NB4 (cell line): ENCODE data around the gene XPOT.

Experiments used
- DNase-seq: peaks from one replicate; pipeline ENCODE4 v3.0.0; 2010; ENCODE audit warnings: low read depth
- H3K4me3 ChIP-seq: one replicate; pipeline ENCODE4 v1.5.1; 2011; ENCODE audit warnings: mild to moderate bottlenecking, low read depth, low read length, moderate library complexity
- CTCF ChIP-seq: IDR thresholded peaks from one replicate; pipeline ENCODE4 v1.5.1; 2012; ENCODE audit warnings: low read depth, low read length
- MAX ChIP-seq: IDR thresholded peaks from 2 replicates; pipeline ENCODE4 v1.6.1; 2011; ENCODE audit warnings: low read depth, low read length
- MYC ChIP-seq: IDR thresholded peaks from 2 replicates; pipeline ENCODE4 v1.6.1; 2011; ENCODE audit warnings: low read depth, low read length
- POLR2A ChIP-seq: IDR thresholded peaks from 2 replicates; pipeline ENCODE4 v1.6.1; 2011; ENCODE audit warnings: mild to moderate bottlenecking; ENCODE audit not compliant: insufficient read length; ENCODE audit errors: extremely low read depth

The XPOT gene

GRCh38 chr12:64466178-64466577 lies 62.0 kb downstream of the XPOT start:
- TF ChIP-seq MYC (no peak), POLR2A (no peak), MAX (no peak), CTCF (no peak)
- no peak overlapping the region for H3K4me3 ChIP-seq
- no peak for DNase-seq

GRCh38 chr12:64468966-64469365 lies 64.8 kb downstream of the XPOT start:
- DNase-seq: no peak
- no peak for TF ChIP-seq MYC
- TF ChIP-seq CTCF: no peak
- no peak for TF ChIP-seq MAX
- TF ChIP-seq POLR2A: no peak
- no peak overlapping the region for H3K4me3 ChIP-seq

GRCh38 chr12:64469455-64470142 lies 65.4 kb downstream of the XPOT start:
- no peak overlapping the region for H3K4me3 ChIP-seq
- TF ChIP-seq POLR2A (no peak), CTCF (no peak), MYC (no peak), MAX (no peak)
- no peak for DNase-seq

- H3K4me3 ChIP-seq: no peak overlapping the region
- no peak for DNase-seq
- TF ChIP-seq MYC (no peak), CTCF (no peak), MAX (no peak), POLR2A (no peak)
Measured at GRCh38 chr12:64470495-64470894, 66.3 kb downstream of the XPOT start.

- no peak overlapping the region for H3K4me3 ChIP-seq
- no peak for TF ChIP-seq POLR2A
- no peak for TF ChIP-seq MAX
- no peak for TF ChIP-seq MYC
- no peak for TF ChIP-seq CTCF
- no peak for DNase-seq
Measured at GRCh38 chr12:64473176-64473575, 69.0 kb downstream of the XPOT start.

- H3K4me3 ChIP-seq: no peak overlapping the region
- no peak for TF ChIP-seq MYC
- no peak for TF ChIP-seq CTCF
- TF ChIP-seq POLR2A: no peak
- TF ChIP-seq MAX: no peak
- DNase-seq: no peak
Measured at GRCh38 chr12:64475518-64475917, 71.3 kb downstream of the XPOT start.
